HT1080 (cell line): ENCODE results near the gene GPR153. TPM values are rescaled to one million over a fixed set of nuclear protein-coding genes. Genes with fewer than 3 reads are reported as not detected.

Source experiments
- DNase-seq: peaks from one replicate; pipeline ENCODE4 v3.0.0-alpha.2; 2015; ENCODE audit warnings: low read depth
- total RNA-seq: library from RNA; depleted of rRNA; stranded (reverse); fragments of >200 nt; shearing (Covaris generic); gene quantifications from 2 replicates; pipeline ENCODE4 v1.2.3, GENCODE V29; 2014

Gene GPR153
- total RNA-seq, 1 experiment from 2014 or later, result 3.4 TPM

GRCh38 chr1:6270401-6270800, 9.5 kb upstream of the GPR153 start:
- no peak for DNase-seq

GRCh38 chr1:6269720-6270400, 9.0 kb upstream of the GPR153 start:
- no peak for DNase-seq

- DNase-seq, result no peak
Observed at GRCh38 chr1:6269296-6269695, 8.4 kb upstream of the GPR153 start.

- no peak for DNase-seq
Observed at GRCh38 chr1:6268415-6268814, 7.5 kb upstream of the GPR153 start.

- peak; percentile 60 for DNase-seq
Observed at GRCh38 chr1:6267686-6268322, 6.9 kb upstream of the GPR153 start.

GRCh38 chr1:6266641-6267040, 5.7 kb upstream of the GPR153 start:
- DNase-seq, result no peak

GRCh38 chr1:6265151-6265550, 4.3 kb upstream of the GPR153 start:
- no peak for DNase-seq

GRCh38 chr1:6263716-6264115, 2.8 kb upstream of the GPR153 start:
- no peak for DNase-seq

- no peak for DNase-seq
Observed at GRCh38 chr1:6262555-6263420, 1.9 kb upstream of the GPR153 start.

- no peak for DNase-seq
Observed at GRCh38 chr1:6261615-6261995, 707 bp upstream of the GPR153 start.

- no peak for DNase-seq
Observed at GRCh38 chr1:6260433-6260934, 414 bp downstream of the GPR153 start.

- peak; percentile 65 for DNase-seq
Observed at GRCh38 chr1:6259491-6260362, 1.2 kb downstream of the GPR153 start.

GRCh38 chr1:6258675-6259074, 2.2 kb downstream of the GPR153 start:
- DNase-seq, result no peak

- DNase-seq, result peak; percentile 44
Observed at GRCh38 chr1:6257541-6258069, 3.3 kb downstream of the GPR153 start.

GRCh38 chr1:6256645-6257044, 4.3 kb downstream of the GPR153 start:
- no peak for DNase-seq

- no peak for DNase-seq
Observed at GRCh38 chr1:6254691-6255090, 6.2 kb downstream of the GPR153 start.

- DNase-seq, result no peak
Observed at GRCh38 chr1:6253380-6253779, 7.5 kb downstream of the GPR153 start.

- DNase-seq, result no peak
Observed at GRCh38 chr1:6252374-6252710, 8.6 kb downstream of the GPR153 start.

- DNase-seq, result no peak
Observed at GRCh38 chr1:6251681-6252373, 9.1 kb downstream of the GPR153 start.

- DNase-seq, result no peak
Observed at GRCh38 chr1:6251233-6251632, 9.7 kb downstream of the GPR153 start.
